GM12891 (cell line): ENCODE measurements around the gene TMEM158.

Experiments used
- DNase-seq: peaks from one replicate; pipeline ENCODE4 v3.0.0; 2011; ENCODE audit warnings: low spot score; ENCODE audit not compliant: insufficient read length
- FAIRE-seq: peaks from 2 replicates; lab custom pipeline; 2011; peaks lifted over from hg19 to GRCh38; lab: Jason Lieb, UNC
- PAX5 ChIP-seq: IDR thresholded peaks from 2 replicates; pipeline ENCODE4 v1.6.1; 2011; ENCODE audit warnings: low read length, moderate library complexity, mild to moderate bottlenecking; ENCODE audit not compliant: insufficient read depth, severe bottlenecking
- POLR2A ChIP-seq: IDR thresholded peaks from 2 replicates; pipeline ENCODE4 v1.6.1; 2011; ENCODE audit warnings: low read depth, low read length, control low read depth
- POLR2AphosphoS5 ChIP-seq: IDR thresholded peaks from 2 replicates; pipeline ENCODE4 v1.6.1; 2011; ENCODE audit warnings: low read depth, low read length, control low read depth
- POU2F2 ChIP-seq: IDR thresholded peaks from 2 replicates; pipeline ENCODE4 v1.6.1; 2011; ENCODE audit warnings: low read depth, mild to moderate bottlenecking, control low read depth, low read length, moderate library complexity
- SPI1 ChIP-seq: IDR thresholded peaks from 2 replicates; pipeline ENCODE4 v1.6.1; 2011; ENCODE audit warnings: low read depth, low read length, control low read depth
- TAF1 ChIP-seq: IDR thresholded peaks from 2 replicates; pipeline ENCODE4 v1.6.1; 2011; ENCODE audit warnings: low read depth, low read length, control low read depth

The TMEM158 gene

GRCh38 chr3:45207446-45207845 is 18.6 kb downstream of the TMEM158 start:
- FAIRE-seq (no peak), DNase-seq (no peak)
- TF ChIP-seq POLR2AphosphoS5 = no peak
- TF ChIP-seq PAX5 = no peak
- TF ChIP-seq TAF1 = no peak
- TF ChIP-seq SPI1 = no peak
- TF ChIP-seq POLR2A = no peak
- TF ChIP-seq POU2F2 = no peak

GRCh38 chr3:45205126-45205525 is 21.0 kb downstream of the TMEM158 start:
- FAIRE-seq = no peak
- no peak for TF ChIP-seq POU2F2
- TF ChIP-seq SPI1 = no peak
- no peak for TF ChIP-seq POLR2AphosphoS5
- TF ChIP-seq TAF1 = no peak
- TF ChIP-seq POLR2A = no peak
- TF ChIP-seq PAX5 = no peak
- no peak for DNase-seq

- TF ChIP-seq PAX5 = no peak
- no peak for TF ChIP-seq POLR2AphosphoS5
- DNase-seq = no peak
- no peak for FAIRE-seq
These were observed 22.0 kb downstream of the TMEM158 start for GRCh38 chr3:45204136-45204535.

- FAIRE-seq (no peak), DNase-seq (no peak)
- no peak for TF ChIP-seq TAF1
- no peak for TF ChIP-seq POLR2A
These were observed 26.0 kb downstream of the TMEM158 start for GRCh38 chr3:45199837-45200648.

- FAIRE-seq = no peak
- DNase-seq = no peak
- TF ChIP-seq PAX5 (no peak), SPI1 (no peak), TAF1 (no peak), POLR2A (no peak), POLR2AphosphoS5 (no peak), POU2F2 (no peak)
These were observed 27.5 kb downstream of the TMEM158 start for GRCh38 chr3:45198264-45199260.

- no peak for DNase-seq
- FAIRE-seq = no peak
- TF ChIP-seq SPI1 (no peak), TAF1 (no peak), POLR2A (no peak), PAX5 (no peak), POU2F2 (no peak), POLR2AphosphoS5 (no peak)
These were observed 31.3 kb downstream of the TMEM158 start for GRCh38 chr3:45194791-45195190.

- FAIRE-seq (no peak), DNase-seq (no peak)
- TF ChIP-seq POLR2AphosphoS5 = no peak
- TF ChIP-seq PAX5 = no peak
- TF ChIP-seq POU2F2 = no peak
- TF ChIP-seq POLR2A = no peak
- no peak for TF ChIP-seq TAF1
- no peak for TF ChIP-seq SPI1
These were observed 34.1 kb downstream of the TMEM158 start for GRCh38 chr3:45191924-45192417.

GRCh38 chr3:45191424-45191823 is 34.7 kb downstream of the TMEM158 start:
- FAIRE-seq = no peak
- DNase-seq = no peak

GRCh38 chr3:45188719-45189659 is 37.1 kb downstream of the TMEM158 start:
- DNase-seq (no peak), FAIRE-seq (no peak)
- TF ChIP-seq POLR2A (no peak), PAX5 (no peak), POU2F2 (no peak), TAF1 (no peak), POLR2AphosphoS5 (no peak), SPI1 (no peak)

More at GRCh38 chr3:45191424-45191823, 34.7 kb downstream of the TMEM158 start:
- peak; percentile 46 for TF ChIP-seq SPI1
- TF ChIP-seq PAX5 = no peak
- TF ChIP-seq POLR2AphosphoS5 = no peak
